Endothelial cell (in vitro differentiated cells): ENCODE data around the gene FGB. TPM values are rescaled to one million over a fixed set of nuclear protein-coding genes. Genes with fewer than 3 reads are reported as not detected.

Source experiments
- DNase-seq: peaks from one replicate; pipeline ENCODE4 v3.0.0; 2021; ENCODE audit warnings: low spot score
- H3K27ac Mint-ChIP-seq: one replicate; pipeline ENCODE4 v1.8.0; 2021; ENCODE audit warnings: mixed read lengths, inconsistent platforms; ENCODE audit not compliant: unreplicated experiment
- H3K27me3 Mint-ChIP-seq: one replicate; pipeline ENCODE4 v1.8.0; 2021; ENCODE audit warnings: mild to moderate bottlenecking, moderate library complexity, mixed read lengths, inconsistent platforms; ENCODE audit not compliant: unreplicated experiment
- H3K36me3 Mint-ChIP-seq: one replicate; pipeline ENCODE4 v1.8.0; 2021; ENCODE audit warnings: mild to moderate bottlenecking, low read depth, mixed read lengths, inconsistent platforms; ENCODE audit not compliant: unreplicated experiment
- H3K4me1 Mint-ChIP-seq: one replicate; pipeline ENCODE4 v1.8.0; 2021; ENCODE audit warnings: mild to moderate bottlenecking, mixed read lengths, inconsistent platforms; ENCODE audit not compliant: unreplicated experiment
- H3K4me3 Mint-ChIP-seq: one replicate; pipeline ENCODE4 v1.8.0; 2021; ENCODE audit warnings: mild to moderate bottlenecking, mixed read lengths, inconsistent platforms; ENCODE audit not compliant: unreplicated experiment
- H3K9me3 Mint-ChIP-seq: one replicate; pipeline ENCODE4 v1.8.0; 2021; ENCODE audit warnings: mixed read lengths, inconsistent platforms; ENCODE audit not compliant: unreplicated experiment
- total RNA-seq: library from RNA; stranded (reverse); fragmentation: NEBNext Ultra II Directional; extraction: Animal tissue kit (Norgen Biotek cat#: 25700); gene quantifications from one replicate; pipeline ENCODE4 v1.2.1, GENCODE V29; 2021; ENCODE audit not compliant: unreplicated experiment
- TF ChIP-seq, protein P1 (sequence below): fragments of 200-600 bp; sonication (generic); IDR thresholded peaks from one replicate; pipeline ENCODE4 v1.5.0; 2021; ENCODE audit warnings: antibody characterized with exemption; ENCODE audit not compliant: unreplicated experiment

FGB gene
- total RNA-seq, 1 donor from 2014 or later, result not detected

- no peak for DNase-seq
- H3K27me3 Mint-ChIP-seq, result no peaks in the 10 kb centered on the region
- TF ChIP-seq, protein P1, sequence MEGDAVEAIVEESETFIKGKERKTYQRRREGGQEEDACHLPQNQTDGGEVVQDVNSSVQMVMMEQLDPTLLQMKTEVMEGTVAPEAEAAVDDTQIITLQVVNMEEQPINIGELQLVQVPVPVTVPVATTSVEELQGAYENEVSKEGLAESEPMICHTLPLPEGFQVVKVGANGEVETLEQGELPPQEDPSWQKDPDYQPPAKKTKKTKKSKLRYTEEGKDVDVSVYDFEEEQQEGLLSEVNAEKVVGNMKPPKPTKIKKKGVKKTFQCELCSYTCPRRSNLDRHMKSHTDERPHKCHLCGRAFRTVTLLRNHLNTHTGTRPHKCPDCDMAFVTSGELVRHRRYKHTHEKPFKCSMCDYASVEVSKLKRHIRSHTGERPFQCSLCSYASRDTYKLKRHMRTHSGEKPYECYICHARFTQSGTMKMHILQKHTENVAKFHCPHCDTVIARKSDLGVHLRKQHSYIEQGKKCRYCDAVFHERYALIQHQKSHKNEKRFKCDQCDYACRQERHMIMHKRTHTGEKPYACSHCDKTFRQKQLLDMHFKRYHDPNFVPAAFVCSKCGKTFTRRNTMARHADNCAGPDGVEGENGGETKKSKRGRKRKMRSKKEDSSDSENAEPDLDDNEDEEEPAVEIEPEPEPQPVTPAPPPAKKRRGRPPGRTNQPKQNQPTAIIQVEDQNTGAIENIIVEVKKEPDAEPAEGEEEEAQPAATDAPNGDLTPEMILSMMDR, result no peak
- H3K36me3 Mint-ChIP-seq, result no peaks in the 10 kb centered on the region
- no peaks in the 10 kb centered on the region for H3K9me3 Mint-ChIP-seq
- no peaks in the 10 kb centered on the region for H3K4me1 Mint-ChIP-seq
- no peak overlapping the region for H3K4me3 Mint-ChIP-seq
- no peak overlapping the region for H3K27ac Mint-ChIP-seq
These were observed 36.7 kb upstream of the FGB start for GRCh38 chr4:154526151-154526550.

GRCh38 chr4:154527308-154527707, 35.5 kb upstream of the FGB start:
- TF ChIP-seq, protein P1, result no peak
- Mint-ChIP-seq H3K9me3 (no peaks in the 10 kb centered on the region), H3K27me3 (no peaks in the 10 kb centered on the region), H3K27ac (no peak overlapping the region), H3K4me1 (no peaks in the 10 kb centered on the region), H3K36me3 (no peaks in the 10 kb centered on the region), H3K4me3 (no peak overlapping the region)
- DNase-seq, result no peak

DNA sequence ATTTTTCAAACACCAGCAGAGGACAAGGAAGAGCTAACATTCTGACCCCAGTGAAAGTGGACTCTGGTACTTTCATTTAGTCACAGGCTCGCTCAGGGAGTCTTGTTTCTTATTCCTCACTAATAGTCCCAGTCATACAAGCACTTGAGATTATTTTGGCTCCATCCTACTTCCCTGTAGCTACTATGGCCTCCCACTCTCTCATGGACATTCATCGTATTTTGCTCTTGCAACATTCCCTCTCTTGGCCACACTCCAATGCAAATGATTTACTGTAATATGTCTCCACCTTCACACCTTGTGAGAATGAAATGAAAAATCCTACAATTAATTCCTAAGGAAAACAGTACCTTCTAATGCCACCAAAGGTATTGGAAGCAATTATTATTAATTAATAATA, 33.9 kb upstream of the FGB start:
- Mint-ChIP-seq H3K36me3 (no peaks in the 10 kb centered on the region), H3K4me1 (no peaks in the 10 kb centered on the region), H3K4me3 (no peak overlapping the region), H3K9me3 (no peaks in the 10 kb centered on the region), H3K27ac (no peak overlapping the region), H3K27me3 (no peaks in the 10 kb centered on the region)
- no peak for DNase-seq
- TF ChIP-seq, protein P1, result no peak

DNA sequence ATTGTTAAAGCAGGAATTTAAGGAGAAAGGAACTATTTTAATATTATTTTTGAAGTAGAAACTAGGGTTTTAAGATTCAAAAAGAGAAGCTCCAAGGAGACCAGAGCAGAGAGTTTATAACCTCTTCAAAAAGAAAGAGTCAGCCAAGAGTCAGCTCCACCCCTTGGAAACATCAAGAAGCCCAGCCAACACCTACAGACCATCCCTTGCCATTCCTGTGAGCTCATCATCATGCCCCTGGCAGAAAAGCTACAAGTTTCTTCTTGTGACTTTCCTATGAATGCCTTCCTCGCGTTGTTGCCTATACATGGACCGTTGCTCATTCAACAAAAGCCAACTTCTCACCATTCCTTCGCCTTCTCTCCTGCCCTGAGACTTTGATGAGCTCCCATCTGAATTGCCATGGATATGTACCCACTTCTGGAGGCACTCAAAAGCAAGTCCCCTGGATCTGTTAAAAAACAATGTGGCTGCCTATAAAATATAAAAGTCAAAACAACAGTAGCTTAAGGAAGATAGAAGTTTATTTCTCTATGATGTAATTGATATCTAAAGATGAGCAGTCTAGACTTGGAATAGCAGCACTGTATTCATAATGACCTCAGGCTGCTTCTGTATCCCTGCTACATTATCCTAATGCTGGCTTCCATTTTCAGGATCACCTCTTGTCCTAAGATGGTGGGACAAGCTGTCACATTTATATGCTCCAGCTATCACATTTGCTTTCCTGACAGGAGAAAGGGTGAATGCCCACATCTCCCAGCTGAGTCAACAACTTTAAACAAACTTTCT, 32.9 kb upstream of the FGB start:
- peaks cover 3% of the 10 kb centered on the region for H3K27me3 Mint-ChIP-seq
- no peaks in the 10 kb centered on the region for H3K36me3 Mint-ChIP-seq
- no peak overlapping the region for H3K27ac Mint-ChIP-seq
- H3K4me1 Mint-ChIP-seq, result no peaks in the 10 kb centered on the region
- no peak for DNase-seq
- TF ChIP-seq, protein P1, result no peak
- H3K4me3 Mint-ChIP-seq, result no peak overlapping the region
- no peaks in the 10 kb centered on the region for H3K9me3 Mint-ChIP-seq

- H3K27me3 Mint-ChIP-seq, result peaks cover 3% of the 10 kb centered on the region
- H3K36me3 Mint-ChIP-seq, result no peaks in the 10 kb centered on the region
- TF ChIP-seq, protein P1, result no peak
- peaks cover 3% of the 10 kb centered on the region for H3K4me1 Mint-ChIP-seq
- no peak overlapping the region for H3K27ac Mint-ChIP-seq
- no peak overlapping the region for H3K4me3 Mint-ChIP-seq
- no peak for DNase-seq
- H3K9me3 Mint-ChIP-seq, result no peaks in the 10 kb centered on the region
These were observed 28.5 kb upstream of the FGB start for GRCh38 chr4:154534296-154534695.
